Measurements from ENCODE around the gene IL3. TPM values are rescaled to one million over a fixed set of nuclear protein-coding genes. Genes with fewer than 3 reads are reported as not detected.

IL3 gene
- total and polyA plus RNA-seq, 9 donors: not detected

DNA sequence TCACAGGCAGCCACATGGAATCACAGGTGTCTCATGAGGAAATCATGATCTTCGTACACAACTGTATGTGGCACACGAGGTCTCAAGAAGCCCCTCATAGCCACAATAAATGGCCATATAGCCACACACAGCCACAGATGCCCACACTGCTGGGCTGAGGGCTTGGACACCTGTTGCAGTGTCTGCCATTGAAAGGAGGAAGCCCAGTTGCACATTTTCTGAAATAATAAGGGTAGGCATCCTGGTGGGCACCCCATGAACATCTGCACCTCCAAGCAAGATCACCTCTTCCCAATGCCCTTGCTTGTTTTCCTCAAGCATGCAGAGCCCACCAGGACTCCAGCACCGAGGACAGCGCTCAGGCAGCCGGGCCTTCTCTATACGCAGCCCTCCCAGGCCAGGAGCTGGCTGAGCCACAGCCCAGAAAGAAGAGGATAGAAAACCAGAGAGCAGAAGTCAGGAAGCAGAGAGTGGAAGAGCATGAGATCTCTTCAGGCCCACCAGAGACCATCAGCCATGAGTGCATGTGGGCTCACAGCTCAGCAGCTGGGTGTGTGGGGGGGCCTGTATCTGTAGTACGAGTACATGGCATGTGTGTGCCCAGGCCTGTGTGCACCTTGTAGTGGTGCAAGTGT lies 48.0 kb upstream of the IL3 start:
- TF ChIP-seq, protein P1, sequence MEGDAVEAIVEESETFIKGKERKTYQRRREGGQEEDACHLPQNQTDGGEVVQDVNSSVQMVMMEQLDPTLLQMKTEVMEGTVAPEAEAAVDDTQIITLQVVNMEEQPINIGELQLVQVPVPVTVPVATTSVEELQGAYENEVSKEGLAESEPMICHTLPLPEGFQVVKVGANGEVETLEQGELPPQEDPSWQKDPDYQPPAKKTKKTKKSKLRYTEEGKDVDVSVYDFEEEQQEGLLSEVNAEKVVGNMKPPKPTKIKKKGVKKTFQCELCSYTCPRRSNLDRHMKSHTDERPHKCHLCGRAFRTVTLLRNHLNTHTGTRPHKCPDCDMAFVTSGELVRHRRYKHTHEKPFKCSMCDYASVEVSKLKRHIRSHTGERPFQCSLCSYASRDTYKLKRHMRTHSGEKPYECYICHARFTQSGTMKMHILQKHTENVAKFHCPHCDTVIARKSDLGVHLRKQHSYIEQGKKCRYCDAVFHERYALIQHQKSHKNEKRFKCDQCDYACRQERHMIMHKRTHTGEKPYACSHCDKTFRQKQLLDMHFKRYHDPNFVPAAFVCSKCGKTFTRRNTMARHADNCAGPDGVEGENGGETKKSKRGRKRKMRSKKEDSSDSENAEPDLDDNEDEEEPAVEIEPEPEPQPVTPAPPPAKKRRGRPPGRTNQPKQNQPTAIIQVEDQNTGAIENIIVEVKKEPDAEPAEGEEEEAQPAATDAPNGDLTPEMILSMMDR (IDR thresholded peaks at IDR 0.05): no peak
- TF ChIP-seq POLR2A (IDR thresholded peaks at IDR 0.05): no peak
- TF ChIP-seq EP300 (IDR thresholded peaks at IDR 0.05): no peak

DNA sequence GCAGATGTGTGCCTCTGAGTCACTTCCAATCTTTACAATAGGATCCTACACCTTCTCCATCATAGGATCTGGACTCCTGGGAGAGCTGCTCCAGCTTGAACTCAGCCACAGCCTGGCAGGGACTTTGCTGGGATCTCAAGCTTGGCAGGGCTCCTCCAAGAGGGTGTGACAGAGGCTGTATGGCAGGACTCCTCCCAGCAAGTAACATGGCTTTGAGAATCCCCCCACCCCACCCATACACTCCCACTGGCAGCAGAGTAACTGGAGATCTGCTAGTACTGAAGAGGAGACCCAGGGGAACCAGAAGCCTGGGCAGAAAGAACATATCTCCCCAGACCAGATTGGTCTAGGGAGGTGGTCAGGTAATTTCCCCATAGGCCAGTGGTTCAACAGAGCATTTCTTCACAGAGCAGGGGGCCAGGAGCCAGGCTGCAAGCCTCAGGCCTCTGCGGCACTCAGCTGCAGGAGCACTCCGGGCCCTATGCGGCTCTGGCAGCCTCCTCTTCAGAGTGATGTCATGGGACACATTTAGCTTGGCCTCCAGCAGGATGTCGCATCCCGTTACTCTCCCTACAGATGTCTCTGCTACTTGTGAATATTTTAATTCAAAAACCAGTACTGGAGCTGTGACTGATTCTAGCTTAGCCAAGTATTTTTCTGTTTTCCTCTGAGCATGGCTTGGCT lies 47.3 kb upstream of the IL3 start:
- Histone ChIP-seq H3K36me3 (no peaks in the 10 kb centered on the region), H3K27me3 (no peaks in the 10 kb centered on the region), H3K9me3 (no peaks in the 10 kb centered on the region), H3K27ac (no peak overlapping the region), H3K4me1 (ENCODE audit: insufficient read depth) (peaks cover 7% of the 10 kb centered on the region), H3K4me3 (no peak overlapping the region)
- intact Hi-C loops (cut with DNase I): no loop called here
- DNase-seq: peak in 1 of 5 donors; percentile 15
- TF ChIP-seq, protein P1 (IDR thresholded peaks at IDR 0.05): no peak
- no peak for TF ChIP-seq EP300 (IDR thresholded peaks at IDR 0.05)
- no peak for TF ChIP-seq POLR2A (IDR thresholded peaks at IDR 0.05)
- 75 to 85% (median 76%) methylated on average over 5 of the region's 5 CpGs for WGBS, 3 donors

More for the DNA sequence above, 48.0 kb upstream of the IL3 start:
- peak in 3 of 5 donors; percentile 33 to 76 (median 61) for DNase-seq
- Histone ChIP-seq H3K9me3 (no peaks in the 10 kb centered on the region), H3K36me3 (no peaks in the 10 kb centered on the region), H3K27ac (no peak overlapping the region), H3K27me3 (no peaks in the 10 kb centered on the region), H3K4me3 (no peak overlapping the region), H3K4me1 (ENCODE audit: insufficient read depth) (peaks cover 7% of the 10 kb centered on the region)
- intact Hi-C loops (cut with DNase I): no loop called here
- WGBS, 3 donors: 25 to 28% (median 25%) methylated on average over 7 of the region's 7 CpGs

DNA sequence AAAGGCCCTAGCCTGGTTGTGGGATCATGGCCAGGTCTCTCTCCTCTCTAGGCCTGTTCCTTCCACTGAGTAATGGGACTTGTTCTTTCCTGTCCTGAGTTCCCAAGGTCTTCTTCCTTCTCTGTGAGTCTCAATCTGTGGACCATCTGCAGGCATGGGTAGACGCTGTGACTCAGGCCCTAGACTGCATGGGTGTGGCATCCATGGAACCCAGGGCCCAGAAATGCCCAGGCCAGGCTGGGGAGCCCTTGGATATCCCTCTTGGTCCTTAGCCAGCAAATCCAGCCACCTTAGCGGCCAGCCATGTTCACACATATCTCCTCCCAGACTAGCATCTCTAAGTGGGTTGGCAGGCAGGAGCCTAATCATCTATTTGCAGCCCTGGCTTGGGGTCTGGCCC lies 46.7 kb upstream of the IL3 start:
- H3K36me3 ChIP-seq: no peaks in the 10 kb centered on the region
- 85 to 94% (median 88%) methylated on average over 2 of the region's 2 CpGs for WGBS, 3 donors

DNA sequence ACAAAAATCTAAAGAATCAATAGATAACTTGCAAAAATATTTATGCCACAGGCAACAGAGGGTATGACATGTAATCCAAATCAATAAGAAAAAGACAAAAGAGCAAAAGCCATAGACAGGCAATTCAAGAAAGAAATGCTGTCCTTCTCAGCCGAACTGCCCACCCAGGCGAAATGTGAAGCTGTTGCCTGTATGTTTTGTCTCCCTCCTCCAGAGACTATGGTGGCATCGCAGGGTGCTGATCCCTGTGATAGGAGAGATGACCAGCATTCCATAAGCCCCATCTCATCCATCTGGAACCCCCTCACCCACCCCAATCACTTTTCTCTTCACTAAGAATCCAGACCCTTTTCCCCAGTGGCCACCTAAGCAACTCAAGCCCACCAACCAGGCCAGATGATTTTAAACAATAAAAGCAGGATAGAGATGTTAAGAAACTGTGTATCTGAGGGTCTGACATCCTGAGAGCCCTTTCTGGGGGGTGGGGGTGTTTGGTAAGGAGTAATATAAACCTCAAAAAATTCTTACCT lies 43.7 kb upstream of the IL3 start:
- no peaks in the 10 kb centered on the region for H3K27me3 ChIP-seq
- H3K27ac ChIP-seq: no peak overlapping the region
- no peak for DNase-seq
- TF ChIP-seq POLR2A (IDR thresholded peaks at IDR 0.05): no peak
- no peak for TF ChIP-seq EP300 (IDR thresholded peaks at IDR 0.05)
- no peak overlapping the region for H3K4me3 ChIP-seq
- H3K9me3 ChIP-seq: no peaks in the 10 kb centered on the region
- no peaks in the 10 kb centered on the region for H3K36me3 ChIP-seq
- intact Hi-C loops (cut with DNase I): no loop called here
- WGBS, 3 donors: 68 to 86% (median 81%) methylated on average over 3 of the region's 3 CpGs
- H3K4me1 ChIP-seq (ENCODE audit: insufficient read depth): peaks cover 3% of the 10 kb centered on the region

More for the DNA sequence above, 46.7 kb upstream of the IL3 start:
- Histone ChIP-seq H3K4me1 (ENCODE audit: insufficient read depth) (peaks cover 7% of the 10 kb centered on the region), H3K27me3 (no peaks in the 10 kb centered on the region), H3K4me3 (no peak overlapping the region), H3K9me3 (no peaks in the 10 kb centered on the region), H3K27ac (no peak overlapping the region)
- intact Hi-C loops (cut with DNase I): no loop called here
- TF ChIP-seq, protein P1 (IDR thresholded peaks at IDR 0.05): no peak
- TF ChIP-seq POLR2A (IDR thresholded peaks at IDR 0.05) (no peak), EP300 (IDR thresholded peaks at IDR 0.05) (no peak)
- peak in 2 of 5 donors; percentile 1 to 10 for DNase-seq

DNA sequence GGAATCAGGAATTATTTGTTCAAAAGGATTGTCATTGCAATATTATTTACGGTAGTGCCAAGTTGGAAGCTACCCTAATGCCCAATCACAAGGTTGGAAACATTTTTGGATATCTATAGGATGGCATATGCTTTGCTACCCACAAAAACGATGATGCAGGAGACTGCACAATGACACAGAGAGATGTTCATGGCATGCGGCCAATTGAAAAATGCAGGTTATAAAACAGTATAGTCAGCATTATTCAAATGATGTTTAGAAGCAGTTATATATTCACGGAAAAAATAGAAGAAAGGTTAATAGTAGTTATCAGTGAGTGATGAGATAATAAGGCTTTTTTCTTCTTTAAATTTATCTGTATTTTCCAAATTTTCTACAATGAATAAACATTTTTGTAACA lies 43.1 kb upstream of the IL3 start:
- Histone ChIP-seq H3K9me3 (no peaks in the 10 kb centered on the region), H3K4me1 (ENCODE audit: insufficient read depth) (no peaks in the 10 kb centered on the region), H3K27ac (no peak overlapping the region), H3K36me3 (no peaks in the 10 kb centered on the region), H3K27me3 (no peaks in the 10 kb centered on the region), H3K4me3 (no peak overlapping the region)
- intact Hi-C loops (cut with DNase I): no loop called here
- TF ChIP-seq, protein P1 (IDR thresholded peaks at IDR 0.05): no peak
- no peak for TF ChIP-seq POLR2A (IDR thresholded peaks at IDR 0.05)
- no peak for TF ChIP-seq EP300 (IDR thresholded peaks at IDR 0.05)
- 26 to 72% (median 36%) methylated on average over 4 of the region's 4 CpGs for whole genome bisulfite sequencing, 3 donors
- DNase-seq: no peak
